GOT3 (cell line): Measurements from ENCODE around the gene ANTXR1.

Source experiments
- DNase-seq: peaks from one replicate; lab custom pipeline; 2025; ENCODE audit warnings: mixed read lengths; lab: John Stamatoyannopoulos, UW

The ANTXR1 gene

DNA sequence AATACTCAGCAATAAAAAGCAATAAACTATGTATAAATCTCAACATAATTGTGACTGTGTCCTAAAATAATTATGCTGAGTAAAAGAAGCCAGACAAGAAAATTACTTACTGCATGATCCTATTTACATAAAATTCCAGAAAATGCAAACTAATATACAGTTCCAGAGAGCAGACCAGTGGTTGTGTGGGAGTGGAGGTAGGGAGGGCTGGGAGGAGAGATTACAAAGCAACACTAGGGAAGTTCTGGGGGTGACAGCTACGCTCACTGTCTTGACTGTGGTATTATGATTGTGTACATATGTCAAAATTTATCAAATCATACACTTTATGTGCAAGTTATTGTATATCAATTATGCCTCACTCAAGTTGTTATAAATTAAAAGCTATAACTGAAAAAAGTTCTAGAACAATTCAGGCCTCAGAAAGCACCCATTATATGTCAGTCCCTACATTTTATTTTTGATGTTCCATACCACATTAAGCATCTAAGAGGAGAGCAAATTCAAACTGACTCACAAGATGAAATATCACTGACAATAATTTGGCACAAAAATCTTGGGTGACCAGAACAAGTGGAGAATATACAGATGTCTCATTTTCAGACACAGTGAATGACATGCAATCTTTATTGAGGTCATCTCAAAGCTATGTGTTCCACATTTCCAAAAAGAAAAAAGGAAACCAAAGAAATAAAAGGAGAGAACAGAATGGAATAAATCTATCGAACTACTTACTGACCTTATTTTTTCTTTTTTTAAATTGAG is 85.1 kb downstream of the ANTXR1 start:
- no peak for DNase-seq

GRCh38 chr2:69099541-69099940 is 86.6 kb downstream of the ANTXR1 start:
- no peak for DNase-seq

DNA sequence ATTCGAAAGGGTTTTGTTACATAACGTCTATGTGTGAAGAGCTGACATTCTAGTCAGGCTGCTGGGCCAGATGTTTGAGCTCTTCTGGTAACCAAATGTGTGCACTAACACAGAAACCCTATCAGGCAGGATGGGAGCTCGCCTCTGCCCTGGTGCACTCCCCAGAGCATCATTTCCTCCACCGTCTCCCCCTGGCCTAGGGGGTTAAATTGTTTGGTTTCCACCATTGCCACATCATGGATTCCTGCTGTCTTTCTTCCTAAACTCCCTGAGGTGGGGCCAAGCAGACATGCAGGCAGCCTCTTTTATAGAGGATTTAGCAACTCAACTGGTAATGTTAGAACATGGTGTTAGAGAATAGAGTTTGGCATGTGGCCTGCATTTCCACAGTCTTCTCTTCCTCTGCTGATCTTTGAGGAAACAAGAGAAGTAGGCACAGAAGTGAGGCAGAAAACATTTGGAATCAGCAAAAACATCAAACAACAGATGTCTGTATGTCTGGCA is 87.3 kb downstream of the ANTXR1 start:
- no peak for DNase-seq

DNA sequence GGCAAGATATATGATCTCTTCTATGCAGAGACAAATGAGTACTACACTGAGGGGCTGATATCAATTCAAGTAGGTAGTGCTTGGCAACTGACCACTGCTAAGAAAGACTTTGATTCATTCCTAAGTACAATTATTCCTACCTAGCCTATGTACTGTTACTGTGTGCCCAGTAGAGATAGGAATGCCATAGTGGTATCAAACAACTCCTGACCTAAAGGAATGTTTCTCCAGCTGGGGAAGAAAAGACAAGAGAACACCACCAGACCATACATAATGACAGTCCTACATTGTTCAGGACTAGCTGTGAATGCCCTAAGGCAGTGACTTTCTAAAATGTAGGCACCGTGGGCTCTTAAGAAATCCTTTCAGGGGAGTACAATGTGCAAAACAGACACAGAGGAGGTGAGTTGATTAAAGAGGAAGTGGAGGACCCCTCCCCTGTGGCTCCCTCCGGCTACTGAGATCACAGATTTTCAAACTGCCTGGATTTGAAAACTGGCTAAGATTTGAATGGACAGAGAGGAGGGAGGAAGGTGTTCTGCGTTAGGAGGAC is 89.1 kb downstream of the ANTXR1 start:
- no peak for DNase-seq

DNA sequence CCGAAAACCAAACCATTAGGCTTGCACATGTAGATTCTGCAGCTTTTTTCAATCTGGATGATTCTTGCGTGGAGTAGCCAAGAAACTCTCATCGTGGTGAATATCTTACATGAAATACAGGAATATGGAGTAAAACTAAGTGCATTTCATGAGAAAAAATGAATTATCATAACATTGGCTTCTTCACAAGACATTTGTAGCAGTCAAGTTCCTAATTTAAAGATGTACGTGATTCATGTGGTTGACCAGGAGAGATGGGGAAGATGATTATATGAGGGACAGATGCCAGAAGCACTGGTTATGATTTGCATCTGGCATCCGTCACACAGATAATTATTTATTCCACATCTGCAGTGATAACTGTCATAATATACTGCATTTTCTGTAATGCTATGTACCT is 90.4 kb downstream of the ANTXR1 start:
- DNase-seq, result no peak

GRCh38 chr2:69104261-69104660 is 91.3 kb downstream of the ANTXR1 start:
- DNase-seq, result no peak

DNA sequence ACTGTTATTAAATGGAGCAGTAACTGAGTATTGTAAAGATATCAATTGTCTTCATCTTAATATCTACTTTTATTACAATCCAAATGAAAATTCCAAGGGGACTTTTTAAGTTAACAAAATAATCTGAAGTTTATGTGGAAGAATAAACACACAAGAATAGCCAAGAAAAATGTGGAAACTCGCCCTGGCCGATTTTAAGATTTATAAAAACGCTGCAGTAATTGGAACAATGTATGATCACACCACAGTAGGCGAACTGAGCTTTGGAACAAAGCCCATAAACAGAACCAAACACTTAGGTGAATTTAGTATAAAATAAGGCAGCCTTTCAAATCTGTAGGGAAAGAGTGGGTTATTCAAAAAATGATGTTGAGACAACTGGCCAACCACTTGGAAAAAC is 96.3 kb downstream of the ANTXR1 start:
- no peak for DNase-seq

- DNase-seq, result no peak
Measured at GRCh38 chr2:69111076-69111475, 98.1 kb downstream of the ANTXR1 start.

GRCh38 chr2:69113627-69114026 is 100.6 kb downstream of the ANTXR1 start:
- no peak for DNase-seq

DNA sequence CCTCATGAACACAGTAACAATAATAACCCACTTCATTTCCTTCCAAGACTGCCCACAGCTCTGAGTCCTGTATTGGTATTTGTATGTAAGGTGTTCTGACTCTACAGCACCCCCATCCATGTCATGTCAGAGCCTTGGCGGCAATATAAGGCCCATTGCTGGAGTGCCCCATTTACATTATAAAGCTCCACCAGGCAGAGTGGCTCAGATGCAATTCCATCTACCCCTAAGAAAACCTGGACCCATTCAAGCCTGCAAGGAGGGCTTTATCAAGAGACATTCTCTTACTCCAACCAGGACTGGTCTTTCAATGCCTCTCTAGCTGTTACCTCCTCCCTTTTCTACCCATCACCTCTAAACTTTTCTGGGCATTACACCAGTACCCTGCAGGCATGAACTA is 101.6 kb downstream of the ANTXR1 start:
- no peak for DNase-seq

DNA sequence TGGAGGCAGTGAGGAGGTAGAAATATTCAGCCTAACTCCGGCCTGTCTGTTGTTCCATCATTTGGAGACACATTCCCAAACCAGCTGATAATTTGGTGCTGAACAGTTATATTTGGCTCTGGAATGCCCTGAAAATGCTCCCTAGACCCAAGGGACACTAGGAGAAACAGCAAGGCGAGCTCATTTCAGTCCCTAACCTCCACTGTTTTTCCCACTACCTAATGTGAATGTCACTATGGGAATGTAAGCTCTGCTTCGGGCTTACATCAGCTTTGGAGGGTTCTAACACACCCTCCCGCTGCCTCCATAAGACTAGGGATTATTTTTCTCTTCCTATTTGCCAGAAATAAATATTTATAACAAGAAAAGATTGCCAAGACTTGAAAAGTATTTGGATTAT is 103.5 kb downstream of the ANTXR1 start:
- no peak for DNase-seq

DNA sequence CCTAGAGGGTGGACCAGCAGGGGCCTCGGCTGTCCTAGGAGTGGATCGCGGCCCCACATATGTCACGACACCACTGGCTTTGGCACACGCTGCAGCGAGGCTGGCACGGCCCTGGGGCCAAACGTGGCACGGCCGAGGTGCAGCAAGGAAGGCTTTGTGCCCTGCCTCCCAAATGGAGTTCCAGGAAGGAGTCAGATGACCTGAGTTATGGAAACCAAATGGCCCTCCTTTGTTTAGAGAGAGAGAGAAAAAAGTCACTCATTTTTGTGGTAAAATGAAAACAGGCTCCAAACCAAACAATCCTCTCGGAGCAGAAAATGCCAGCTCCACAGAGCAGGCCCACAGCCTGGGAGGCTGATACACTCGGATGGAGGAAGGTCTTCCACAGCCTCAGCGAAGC is 105.6 kb downstream of the ANTXR1 start:
- DNase-seq, result no peak

GRCh38 chr2:69119104-69119894 is 106.3 kb downstream of the ANTXR1 start:
- no peak for DNase-seq

DNA sequence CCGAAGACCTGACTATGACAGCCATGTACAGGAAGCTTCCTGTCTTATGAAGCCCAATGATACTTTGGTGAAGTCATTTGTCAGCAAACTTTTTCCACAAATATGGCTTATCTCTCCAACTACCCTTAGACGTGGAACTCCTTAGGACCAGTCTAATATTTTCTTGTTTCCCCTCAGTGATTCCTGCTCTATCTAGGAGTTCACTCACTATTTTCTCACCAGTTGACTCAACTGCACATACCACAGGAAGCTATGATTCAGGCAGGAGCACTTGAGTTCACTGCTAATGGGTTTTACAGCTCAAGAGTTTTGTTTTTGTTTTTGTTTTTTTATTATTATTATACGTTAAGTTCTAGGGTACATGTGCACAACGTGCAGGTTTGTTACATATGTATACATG is 109.3 kb downstream of the ANTXR1 start:
- DNase-seq, result no peak

- no peak for DNase-seq
Measured at GRCh38 chr2:69123182-69123581, 110.2 kb downstream of the ANTXR1 start.

- no peak for DNase-seq
Measured at GRCh38 chr2:69124343-69124742, 111.4 kb downstream of the ANTXR1 start.

GRCh38 chr2:69125816-69126215 is 112.8 kb downstream of the ANTXR1 start:
- DNase-seq, result no peak

DNA sequence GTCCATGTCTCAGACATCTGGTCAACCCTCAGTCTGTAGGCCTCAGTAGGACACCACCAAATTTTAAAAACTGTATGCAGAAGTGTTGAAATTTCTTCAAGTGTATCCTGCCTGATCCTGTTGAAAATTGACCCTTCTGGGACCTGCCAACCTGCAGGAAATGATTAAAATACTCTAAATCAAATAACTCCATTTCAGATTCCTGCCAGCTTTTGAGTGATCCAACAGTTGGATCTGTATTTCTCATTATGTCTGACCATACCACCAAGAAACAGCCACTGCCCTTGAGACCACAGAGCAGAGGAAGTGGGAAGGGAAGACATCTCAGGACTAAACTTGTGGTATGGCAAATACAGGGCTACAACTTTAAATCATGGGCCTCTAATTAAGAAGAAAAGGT is 113.4 kb downstream of the ANTXR1 start:
- DNase-seq, result no peak

GRCh38 chr2:69131452-69131851 is 118.5 kb downstream of the ANTXR1 start:
- DNase-seq, result no peak

DNA sequence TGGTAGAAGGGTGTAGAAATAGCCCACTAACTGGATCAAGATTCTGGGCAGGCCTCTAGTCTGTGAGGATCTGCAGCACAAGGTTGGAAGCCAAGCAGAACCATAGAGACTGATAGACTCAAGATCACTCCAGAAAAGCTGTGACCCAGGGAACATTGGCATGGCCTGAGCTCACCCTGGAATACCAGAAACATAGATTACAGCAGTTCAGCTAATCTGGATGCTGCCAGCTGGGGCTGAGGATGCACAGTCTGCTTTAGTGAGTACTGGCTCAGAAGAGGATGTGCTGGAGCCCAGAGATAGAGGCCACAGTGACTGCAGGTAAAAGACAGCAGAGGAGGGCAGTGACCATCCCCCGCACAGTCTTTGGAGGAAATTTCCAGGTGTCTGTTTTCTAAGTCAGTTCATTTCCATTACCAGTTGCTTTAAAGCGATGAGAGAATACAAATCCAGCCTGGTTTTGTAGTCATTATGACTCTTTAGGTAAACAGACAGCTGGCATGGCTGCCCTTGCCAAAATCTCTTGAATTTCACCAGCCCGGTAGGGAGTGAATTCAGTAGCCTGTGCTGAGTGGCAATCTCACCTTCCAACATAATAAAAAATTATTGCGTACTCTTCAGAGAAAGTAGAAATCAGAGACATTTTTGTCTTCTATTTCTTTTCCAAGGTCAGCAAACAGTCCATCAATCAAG is 119.2 kb downstream of the ANTXR1 start:
- DNase-seq, result no peak

DNA sequence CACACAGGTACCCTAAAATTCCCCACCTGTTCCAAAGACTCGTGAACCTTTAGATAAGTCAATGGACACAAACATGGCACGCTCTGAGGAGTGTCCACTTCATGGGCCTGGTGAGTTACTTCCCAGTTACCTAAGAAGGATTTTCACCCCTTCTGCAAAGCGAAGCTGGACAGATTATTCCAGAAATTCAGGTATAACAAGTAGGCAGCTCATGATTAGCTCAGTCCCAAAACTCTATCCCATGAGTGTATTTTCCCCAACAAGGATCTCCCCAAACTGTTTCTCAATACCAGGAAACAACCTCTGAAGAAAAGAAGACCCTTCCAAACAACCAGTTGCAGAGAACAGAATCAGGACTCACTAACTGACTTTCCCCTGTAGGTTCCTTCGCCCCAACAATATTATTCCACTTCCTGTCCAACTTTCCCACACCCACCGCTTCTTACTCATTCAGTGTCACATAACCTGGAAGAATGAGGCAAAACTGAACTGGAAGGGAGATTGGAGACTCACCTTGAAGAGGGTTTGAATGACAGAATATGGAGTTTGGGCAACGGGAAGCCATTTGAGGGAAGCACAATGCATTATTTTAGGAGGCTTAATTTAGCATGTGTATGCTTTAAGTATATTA is 120.1 kb downstream of the ANTXR1 start:
- no peak for DNase-seq

DNA sequence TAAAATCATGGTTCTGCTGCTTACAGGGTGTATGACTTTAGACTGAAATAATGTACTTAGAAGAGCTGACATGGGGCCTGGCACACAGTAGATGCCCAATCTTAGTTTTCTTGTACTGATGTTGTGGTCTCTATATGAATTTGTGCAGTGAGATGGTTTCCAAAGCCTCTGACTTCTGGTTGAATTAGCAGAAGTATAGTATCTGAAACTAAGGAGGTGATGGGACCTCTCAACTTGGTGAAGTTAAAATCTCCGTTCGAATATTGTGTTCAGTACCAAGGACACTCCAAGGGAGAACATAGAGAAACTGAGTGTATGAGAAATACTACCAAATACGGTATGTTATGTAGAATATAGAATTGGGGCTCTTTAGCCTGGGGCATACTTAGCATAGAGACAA is 120.9 kb downstream of the ANTXR1 start:
- DNase-seq, result no peak
